ENCODE measurements around the gene KRT38. TPM values are rescaled to one million over a fixed set of nuclear protein-coding genes. Genes with fewer than 3 reads are reported as not detected.

KRT38 gene
- total and polyA plus RNA-seq, 4 donors: not detected

DNA sequence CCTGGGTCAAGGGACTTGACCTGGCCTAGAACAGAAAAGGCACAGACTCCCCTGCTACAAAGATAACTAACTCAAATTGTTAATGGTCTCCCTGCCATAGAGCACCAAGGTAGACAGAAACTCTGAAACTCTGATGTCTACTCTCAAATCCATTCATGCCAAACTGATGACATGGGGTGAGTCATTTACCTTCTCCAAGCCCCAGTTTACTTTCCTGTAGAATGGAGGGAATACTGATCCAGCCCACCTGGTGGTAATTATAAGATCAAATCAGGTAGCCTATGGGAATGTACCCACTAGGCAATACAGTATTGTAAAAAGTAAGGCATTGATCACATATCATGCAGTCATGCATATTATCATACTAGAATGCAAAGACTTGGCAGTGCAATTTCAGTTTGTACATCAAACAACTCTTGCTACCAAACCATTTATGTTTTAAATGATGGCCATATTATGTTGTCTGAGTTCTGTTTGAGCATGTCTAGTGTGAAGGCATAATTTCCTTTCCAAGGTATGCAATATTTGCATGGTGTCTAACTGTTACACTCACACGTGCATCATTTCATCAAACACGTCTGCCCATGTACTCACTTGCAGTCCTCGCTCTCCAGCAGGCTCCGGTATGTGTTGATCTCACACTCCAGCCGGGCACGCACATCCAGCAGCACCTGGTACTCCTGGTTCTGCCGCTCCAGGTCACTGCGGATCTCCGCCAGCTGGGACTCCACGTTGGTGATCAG is 46.4 kb downstream of the KRT38 start:
- H3K4me3 ChIP-seq (ENCODE audit: low read depth in 1 of 3, low read length in 3 of 3): no peak overlapping the region
- H3K27me3 ChIP-seq (ENCODE audit: control insufficient read depth in 4 of 4, insufficient read depth in 4 of 4, low read length in 3 of 4): no peaks in the 10 kb centered on the region
- 87% methylated on average over 10 of the region's 10 CpGs for whole genome bisulfite sequencing
- no peaks in the 10 kb centered on the region for H3K4me1 ChIP-seq (ENCODE audit: control insufficient read depth in 4 of 4, insufficient read depth in 4 of 4, low read length in 3 of 4)
- H3K9me3 ChIP-seq (ENCODE audit: control insufficient read depth in 4 of 4, low read length in 3 of 4): no peaks in the 10 kb centered on the region
- no peak overlapping the region for H3K27ac ChIP-seq (ENCODE audit: low read depth in 1 of 2, low read length in 2 of 2)
- H3K9ac ChIP-seq (ENCODE audit: low read depth in 1 of 2, low read length in 2 of 2): no peak overlapping the region
- TF ChIP-seq GABPA (IDR thresholded peaks at IDR 0.05 in 1 of 2, conservative IDR thresholded peaks at IDR 0.05 in 1 of 2): no peak
- TF ChIP-seq HNF4G (IDR thresholded peaks at IDR 0.05): no peak
- no peak for TF ChIP-seq FOXA1 (IDR thresholded peaks at IDR 0.05)
- TF ChIP-seq, protein P1, sequence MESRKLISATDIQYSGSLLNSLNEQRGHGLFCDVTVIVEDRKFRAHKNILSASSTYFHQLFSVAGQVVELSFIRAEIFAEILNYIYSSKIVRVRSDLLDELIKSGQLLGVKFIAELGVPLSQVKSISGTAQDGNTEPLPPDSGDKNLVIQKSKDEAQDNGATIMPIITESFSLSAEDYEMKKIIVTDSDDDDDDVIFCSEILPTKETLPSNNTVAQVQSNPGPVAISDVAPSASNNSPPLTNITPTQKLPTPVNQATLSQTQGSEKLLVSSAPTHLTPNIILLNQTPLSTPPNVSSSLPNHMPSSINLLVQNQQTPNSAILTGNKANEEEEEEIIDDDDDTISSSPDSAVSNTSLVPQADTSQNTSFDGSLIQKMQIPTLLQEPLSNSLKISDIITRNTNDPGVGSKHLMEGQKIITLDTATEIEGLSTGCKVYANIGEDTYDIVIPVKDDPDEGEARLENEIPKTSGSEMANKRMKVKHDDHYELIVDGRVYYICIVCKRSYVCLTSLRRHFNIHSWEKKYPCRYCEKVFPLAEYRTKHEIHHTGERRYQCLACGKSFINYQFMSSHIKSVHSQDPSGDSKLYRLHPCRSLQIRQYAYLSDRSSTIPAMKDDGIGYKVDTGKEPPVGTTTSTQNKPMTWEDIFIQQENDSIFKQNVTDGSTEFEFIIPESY (IDR thresholded peaks at IDR 0.05): no peak
- TF ChIP-seq RAD21 (IDR thresholded peaks at IDR 0.05): no peak
- TF ChIP-seq, protein P2, sequence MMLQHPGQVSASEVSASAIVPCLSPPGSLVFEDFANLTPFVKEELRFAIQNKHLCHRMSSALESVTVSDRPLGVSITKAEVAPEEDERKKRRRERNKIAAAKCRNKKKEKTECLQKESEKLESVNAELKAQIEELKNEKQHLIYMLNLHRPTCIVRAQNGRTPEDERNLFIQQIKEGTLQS (IDR thresholded peaks at IDR 0.05): no peak
- TF ChIP-seq, protein P3, sequence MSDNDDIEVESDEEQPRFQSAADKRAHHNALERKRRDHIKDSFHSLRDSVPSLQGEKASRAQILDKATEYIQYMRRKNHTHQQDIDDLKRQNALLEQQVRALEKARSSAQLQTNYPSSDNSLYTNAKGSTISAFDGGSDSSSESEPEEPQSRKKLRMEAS (IDR thresholded peaks at IDR 0.05): no peak
- no peak for TF ChIP-seq NR2F2 (IDR thresholded peaks at IDR 0.05)
- TF ChIP-seq, protein P4, sequence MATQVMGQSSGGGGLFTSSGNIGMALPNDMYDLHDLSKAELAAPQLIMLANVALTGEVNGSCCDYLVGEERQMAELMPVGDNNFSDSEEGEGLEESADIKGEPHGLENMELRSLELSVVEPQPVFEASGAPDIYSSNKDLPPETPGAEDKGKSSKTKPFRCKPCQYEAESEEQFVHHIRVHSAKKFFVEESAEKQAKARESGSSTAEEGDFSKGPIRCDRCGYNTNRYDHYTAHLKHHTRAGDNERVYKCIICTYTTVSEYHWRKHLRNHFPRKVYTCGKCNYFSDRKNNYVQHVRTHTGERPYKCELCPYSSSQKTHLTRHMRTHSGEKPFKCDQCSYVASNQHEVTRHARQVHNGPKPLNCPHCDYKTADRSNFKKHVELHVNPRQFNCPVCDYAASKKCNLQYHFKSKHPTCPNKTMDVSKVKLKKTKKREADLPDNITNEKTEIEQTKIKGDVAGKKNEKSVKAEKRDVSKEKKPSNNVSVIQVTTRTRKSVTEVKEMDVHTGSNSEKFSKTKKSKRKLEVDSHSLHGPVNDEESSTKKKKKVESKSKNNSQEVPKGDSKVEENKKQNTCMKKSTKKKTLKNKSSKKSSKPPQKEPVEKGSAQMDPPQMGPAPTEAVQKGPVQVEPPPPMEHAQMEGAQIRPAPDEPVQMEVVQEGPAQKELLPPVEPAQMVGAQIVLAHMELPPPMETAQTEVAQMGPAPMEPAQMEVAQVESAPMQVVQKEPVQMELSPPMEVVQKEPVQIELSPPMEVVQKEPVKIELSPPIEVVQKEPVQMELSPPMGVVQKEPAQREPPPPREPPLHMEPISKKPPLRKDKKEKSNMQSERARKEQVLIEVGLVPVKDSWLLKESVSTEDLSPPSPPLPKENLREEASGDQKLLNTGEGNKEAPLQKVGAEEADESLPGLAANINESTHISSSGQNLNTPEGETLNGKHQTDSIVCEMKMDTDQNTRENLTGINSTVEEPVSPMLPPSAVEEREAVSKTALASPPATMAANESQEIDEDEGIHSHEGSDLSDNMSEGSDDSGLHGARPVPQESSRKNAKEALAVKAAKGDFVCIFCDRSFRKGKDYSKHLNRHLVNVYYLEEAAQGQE (IDR thresholded peaks at IDR 0.05): no peak
- no peak for TF ChIP-seq SP1 (IDR thresholded peaks at IDR 0.05)
- no peak for TF ChIP-seq FOXA2 (IDR thresholded peaks at IDR 0.05)
- TF ChIP-seq JUND (IDR thresholded peaks at IDR 0.05): no peak
- TF ChIP-seq EGR1 (IDR thresholded peaks at IDR 0.05; ENCODE audit: low read depth in 2 of 2): no peak
- no peak for TF ChIP-seq RXRA (IDR thresholded peaks at IDR 0.05)
- no peak for TF ChIP-seq YY1 (IDR thresholded peaks at IDR 0.05)
- TF ChIP-seq, protein P5, sequence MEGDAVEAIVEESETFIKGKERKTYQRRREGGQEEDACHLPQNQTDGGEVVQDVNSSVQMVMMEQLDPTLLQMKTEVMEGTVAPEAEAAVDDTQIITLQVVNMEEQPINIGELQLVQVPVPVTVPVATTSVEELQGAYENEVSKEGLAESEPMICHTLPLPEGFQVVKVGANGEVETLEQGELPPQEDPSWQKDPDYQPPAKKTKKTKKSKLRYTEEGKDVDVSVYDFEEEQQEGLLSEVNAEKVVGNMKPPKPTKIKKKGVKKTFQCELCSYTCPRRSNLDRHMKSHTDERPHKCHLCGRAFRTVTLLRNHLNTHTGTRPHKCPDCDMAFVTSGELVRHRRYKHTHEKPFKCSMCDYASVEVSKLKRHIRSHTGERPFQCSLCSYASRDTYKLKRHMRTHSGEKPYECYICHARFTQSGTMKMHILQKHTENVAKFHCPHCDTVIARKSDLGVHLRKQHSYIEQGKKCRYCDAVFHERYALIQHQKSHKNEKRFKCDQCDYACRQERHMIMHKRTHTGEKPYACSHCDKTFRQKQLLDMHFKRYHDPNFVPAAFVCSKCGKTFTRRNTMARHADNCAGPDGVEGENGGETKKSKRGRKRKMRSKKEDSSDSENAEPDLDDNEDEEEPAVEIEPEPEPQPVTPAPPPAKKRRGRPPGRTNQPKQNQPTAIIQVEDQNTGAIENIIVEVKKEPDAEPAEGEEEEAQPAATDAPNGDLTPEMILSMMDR (IDR thresholded peaks at IDR 0.05; ENCODE audit: low read depth, low read length, missing input control): no peak
- TF ChIP-seq TAF1 (conservative IDR thresholded peaks at IDR 0.05): no peak
- no peak for TF ChIP-seq HNF4A (conservative IDR thresholded peaks at IDR 0.05)
- DNase-seq (ENCODE audit: low spot score): no peak
- no peaks in the 10 kb centered on the region for H3K36me3 ChIP-seq (ENCODE audit: control insufficient read depth in 4 of 4, insufficient read depth in 3 of 4, low read depth in 1 of 4, low read length in 3 of 4)
